Measurements from ENCODE around the gene VSTM2L. TPM values are rescaled to one million over a fixed set of nuclear protein-coding genes. Genes with fewer than 3 reads are reported as not detected.

Gene VSTM2L
- total RNA-seq, 3 donors from 2014 or later, result 0.81 to 2.6 (median 2.6) TPM

- peak in 2 of 3 donors; percentile 51 to 63 for DNase-seq
- intact Hi-C loops (cut with DNase I, micrococcal nuclease), result loop anchor here in 1 of 2 donors (10.0 kb wide), 1 partner anchor 428 kb away; no protein-coding TSS in a partner anchor
- peak; percentile 60 for ATAC-seq
- no peak overlapping the region for H3K4me3 ChIP-seq
- TF ChIP-seq, protein P1, sequence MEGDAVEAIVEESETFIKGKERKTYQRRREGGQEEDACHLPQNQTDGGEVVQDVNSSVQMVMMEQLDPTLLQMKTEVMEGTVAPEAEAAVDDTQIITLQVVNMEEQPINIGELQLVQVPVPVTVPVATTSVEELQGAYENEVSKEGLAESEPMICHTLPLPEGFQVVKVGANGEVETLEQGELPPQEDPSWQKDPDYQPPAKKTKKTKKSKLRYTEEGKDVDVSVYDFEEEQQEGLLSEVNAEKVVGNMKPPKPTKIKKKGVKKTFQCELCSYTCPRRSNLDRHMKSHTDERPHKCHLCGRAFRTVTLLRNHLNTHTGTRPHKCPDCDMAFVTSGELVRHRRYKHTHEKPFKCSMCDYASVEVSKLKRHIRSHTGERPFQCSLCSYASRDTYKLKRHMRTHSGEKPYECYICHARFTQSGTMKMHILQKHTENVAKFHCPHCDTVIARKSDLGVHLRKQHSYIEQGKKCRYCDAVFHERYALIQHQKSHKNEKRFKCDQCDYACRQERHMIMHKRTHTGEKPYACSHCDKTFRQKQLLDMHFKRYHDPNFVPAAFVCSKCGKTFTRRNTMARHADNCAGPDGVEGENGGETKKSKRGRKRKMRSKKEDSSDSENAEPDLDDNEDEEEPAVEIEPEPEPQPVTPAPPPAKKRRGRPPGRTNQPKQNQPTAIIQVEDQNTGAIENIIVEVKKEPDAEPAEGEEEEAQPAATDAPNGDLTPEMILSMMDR (IDR thresholded peaks at IDR 0.05), result no peak
- H3K4me1 ChIP-seq (ENCODE audit: low read depth), result peaks cover 30% of the 10 kb centered on the region
- H3K36me3 ChIP-seq (ENCODE audit: low read depth), result no peaks in the 10 kb centered on the region
- no peaks in the 10 kb centered on the region for H3K9me3 ChIP-seq
Measured at GRCh38 chr20:37992802-37993409, 90.0 kb downstream of the VSTM2L start.

GRCh38 chr20:37994512-37994911, 91.6 kb downstream of the VSTM2L start:
- ATAC-seq, result no peak
- intact Hi-C loops (cut with DNase I, micrococcal nuclease), result loop anchor here in 1 of 2 donors (10.0 kb wide), 1 partner anchor 430 kb away; no protein-coding TSS in a partner anchor
- no peak for DNase-seq
- Histone ChIP-seq H3K9me3 (no peaks in the 10 kb centered on the region), H3K36me3 (ENCODE audit: low read depth) (no peaks in the 10 kb centered on the region), H3K4me1 (ENCODE audit: low read depth) (peaks cover 29% of the 10 kb centered on the region), H3K4me3 (no peak overlapping the region)
- TF ChIP-seq, protein P1 (IDR thresholded peaks at IDR 0.05), result no peak

Other genes starting within 250 kb of the VSTM2L start
- gene CTNNBL1, start 209.1 kb upstream of the VSTM2L start, total RNA-seq, result 10 to 100 TPM; 31.0 to 64.8 (median 37.8) TPM
- gene TTI1, start 130.3 kb downstream of the VSTM2L start, total RNA-seq, result 10 to 100 TPM; 13.4 to 16.4 (median 14.0) TPM
- 10 to 100 TPM; 28.2 to 36.3 (median 32.9) TPM for gene RPRD1B, start 130.6 kb downstream of the VSTM2L start, total RNA-seq

All from mucosa of descending colon (tissue), 3 donors.